ENCODE data around the gene ZNF124.

DNA sequence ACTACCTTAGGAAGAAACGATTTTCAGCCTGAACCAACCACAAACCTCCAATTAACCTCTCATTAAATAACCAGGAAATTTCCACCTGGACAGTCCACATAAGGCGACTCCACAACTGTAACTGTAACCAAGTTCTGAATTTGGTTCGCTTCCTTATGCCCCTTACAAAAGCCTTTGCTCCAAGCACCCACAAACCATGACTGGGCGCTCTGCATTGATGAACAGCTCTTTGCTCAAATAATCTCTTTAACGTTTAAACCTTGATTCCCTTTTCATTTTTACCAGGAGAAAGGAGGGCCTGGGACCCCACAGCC, 38.2 kb upstream of the ZNF124 start:
- TF ChIP-seq POLR2AphosphoS5 (IDR thresholded peaks at IDR 0.05; ENCODE audit: low read depth, low read length) (no peak), TAF1 (IDR thresholded peaks at IDR 0.05; ENCODE audit: borderline replicate concordance, insufficient read depth, low read length) (no peak), SIN3A (IDR thresholded peaks at IDR 0.05; ENCODE audit: borderline replicate concordance, insufficient read depth, low read length) (no peak)
- TF ChIP-seq, protein P1, sequence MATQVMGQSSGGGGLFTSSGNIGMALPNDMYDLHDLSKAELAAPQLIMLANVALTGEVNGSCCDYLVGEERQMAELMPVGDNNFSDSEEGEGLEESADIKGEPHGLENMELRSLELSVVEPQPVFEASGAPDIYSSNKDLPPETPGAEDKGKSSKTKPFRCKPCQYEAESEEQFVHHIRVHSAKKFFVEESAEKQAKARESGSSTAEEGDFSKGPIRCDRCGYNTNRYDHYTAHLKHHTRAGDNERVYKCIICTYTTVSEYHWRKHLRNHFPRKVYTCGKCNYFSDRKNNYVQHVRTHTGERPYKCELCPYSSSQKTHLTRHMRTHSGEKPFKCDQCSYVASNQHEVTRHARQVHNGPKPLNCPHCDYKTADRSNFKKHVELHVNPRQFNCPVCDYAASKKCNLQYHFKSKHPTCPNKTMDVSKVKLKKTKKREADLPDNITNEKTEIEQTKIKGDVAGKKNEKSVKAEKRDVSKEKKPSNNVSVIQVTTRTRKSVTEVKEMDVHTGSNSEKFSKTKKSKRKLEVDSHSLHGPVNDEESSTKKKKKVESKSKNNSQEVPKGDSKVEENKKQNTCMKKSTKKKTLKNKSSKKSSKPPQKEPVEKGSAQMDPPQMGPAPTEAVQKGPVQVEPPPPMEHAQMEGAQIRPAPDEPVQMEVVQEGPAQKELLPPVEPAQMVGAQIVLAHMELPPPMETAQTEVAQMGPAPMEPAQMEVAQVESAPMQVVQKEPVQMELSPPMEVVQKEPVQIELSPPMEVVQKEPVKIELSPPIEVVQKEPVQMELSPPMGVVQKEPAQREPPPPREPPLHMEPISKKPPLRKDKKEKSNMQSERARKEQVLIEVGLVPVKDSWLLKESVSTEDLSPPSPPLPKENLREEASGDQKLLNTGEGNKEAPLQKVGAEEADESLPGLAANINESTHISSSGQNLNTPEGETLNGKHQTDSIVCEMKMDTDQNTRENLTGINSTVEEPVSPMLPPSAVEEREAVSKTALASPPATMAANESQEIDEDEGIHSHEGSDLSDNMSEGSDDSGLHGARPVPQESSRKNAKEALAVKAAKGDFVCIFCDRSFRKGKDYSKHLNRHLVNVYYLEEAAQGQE (IDR thresholded peaks at IDR 0.05; ENCODE audit: insufficient read depth in 1 of 2, low read depth in 2 of 2, low read length in 2 of 2) = no peak

All from PFSK-1 (cell line).